Measurements from ENCODE around the gene BRWD1. TPM values are rescaled to one million over a fixed set of nuclear protein-coding genes. Genes with fewer than 3 reads are reported as not detected.

The BRWD1 gene
- polyA plus RNA-seq, 3 donors, result 12.1 to 16.8 (median 12.7) TPM

GRCh38 chr21:39319814-39320332 lies 6.4 kb upstream of the BRWD1 start:
- Histone ChIP-seq H3K4me1 (ENCODE audit: control insufficient read depth in 1 of 2, insufficient read depth in 2 of 2, low read length in 2 of 2) (peaks cover 19 to 21% of the 10 kb centered on the region in 2 donors), H4K20me1 (ENCODE audit: insufficient read depth, low read length) (no peaks in the 10 kb centered on the region), H3K9ac (ENCODE audit: insufficient read depth, low read length, poor library complexity, severe bottlenecking) (no peak overlapping the region), H3K4me3 (replicated peaks in 1 of 3; ENCODE audit: low read depth in 2 of 3, low read length in 3 of 3) (no peak overlapping the region), H2AFZ (ENCODE audit: insufficient read depth, low read depth, low read length, poor library complexity, severe bottlenecking) (no peak overlapping the region), H3K27ac (ENCODE audit: low read depth in 1 of 2, low read length in 2 of 2) (no peak overlapping the region), H3K27me3 (ENCODE audit: control insufficient read depth in 2 of 2, insufficient read depth in 2 of 2, low read length in 2 of 2) (no peaks in the 10 kb centered on the region), H3K9me3 (replicated peaks in 1 of 2; ENCODE audit: control insufficient read depth in 1 of 2, insufficient read depth in 1 of 2, low read length in 2 of 2) (no peaks in the 10 kb centered on the region), H3K36me3 (replicated peaks in 1 of 2; ENCODE audit: control insufficient read depth in 1 of 2, insufficient read depth in 2 of 2, low read length in 2 of 2) (no peaks in the 10 kb centered on the region), H3K4me2 (replicated peaks; ENCODE audit: extremely low read depth, low read length, poor library complexity, severe bottlenecking) (no peak overlapping the region), H3K79me2 (ENCODE audit: insufficient read depth, low read length) (peaks cover 1% of the 10 kb centered on the region)
- peaks cover 0 to 3% (median 0%) of the 10 kb centered on the region in 7 donors for H3K9me3 Mint-ChIP-seq
- H3K27me3 Mint-ChIP-seq (ENCODE audit: low read depth in 3 of 3), result peaks cover 0 to 2% (median 2%) of the 10 kb centered on the region in 3 donors
- no peak for DNase-seq
- peak overlapping the region in 1 of 7 donors; percentile 47 for H3K27ac Mint-ChIP-seq
- peaks cover 24% of the 10 kb centered on the region for H3K4me1 Mint-ChIP-seq
- TF ChIP-seq CTCF (IDR thresholded peaks at IDR 0.05), result no peak
- H3K4me3 Mint-ChIP-seq, result no peak overlapping the region
- intact Hi-C loops (cut with micrococcal nuclease), result loop anchor here in 1 of 2 donors (10.0 kb wide), 1 partner anchor 125 kb away; the partner anchor contains the start of gene LCA5L
- H3K36me3 Mint-ChIP-seq, result no peaks in the 10 kb centered on the region
- WGBS (ENCODE audit: insufficient coverage), result 96% methylated on average over 2 of the region's 3 CpGs

- Mint-ChIP-seq H3K36me3 (no peaks in the 10 kb centered on the region), H3K4me3 (no peak overlapping the region), H3K9me3 (peaks cover 0 to 3% (median 0%) of the 10 kb centered on the region in 7 donors), H3K27ac (peak overlapping the region in 2 of 7 donors; percentile 42 to 73), H3K4me1 (peaks cover 28% of the 10 kb centered on the region), H3K27me3 (ENCODE audit: low read depth in 3 of 3) (peaks cover 0 to 2% (median 2%) of the 10 kb centered on the region in 3 donors)
- H3K27me3 ChIP-seq (ENCODE audit: control insufficient read depth in 2 of 2, insufficient read depth in 2 of 2, low read length in 2 of 2), result no peaks in the 10 kb centered on the region
- H3K4me3 ChIP-seq (replicated peaks in 1 of 3; ENCODE audit: low read depth in 2 of 3, low read length in 3 of 3), result no peak overlapping the region
- WGBS (ENCODE audit: insufficient coverage), result no CpG with 5 or more reads among the region's 6 CpGs
- H3K4me1 ChIP-seq (ENCODE audit: control insufficient read depth in 1 of 2, insufficient read depth in 2 of 2, low read length in 2 of 2), result peaks cover 25 to 27% of the 10 kb centered on the region in 2 donors
- no peak overlapping the region for H2AFZ ChIP-seq (ENCODE audit: insufficient read depth, low read depth, low read length, poor library complexity, severe bottlenecking)
- no peaks in the 10 kb centered on the region for H4K20me1 ChIP-seq (ENCODE audit: insufficient read depth, low read length)
- no peak for TF ChIP-seq CTCF (IDR thresholded peaks at IDR 0.05)
- peaks cover 7% of the 10 kb centered on the region for H3K79me2 ChIP-seq (ENCODE audit: insufficient read depth, low read length)
- no peaks in the 10 kb centered on the region for H3K9me3 ChIP-seq (replicated peaks in 1 of 2; ENCODE audit: control insufficient read depth in 1 of 2, insufficient read depth in 1 of 2, low read length in 2 of 2)
- no peak overlapping the region for H3K4me2 ChIP-seq (replicated peaks; ENCODE audit: extremely low read depth, low read length, poor library complexity, severe bottlenecking)
- no peak for DNase-seq
- no peaks in the 10 kb centered on the region for H3K36me3 ChIP-seq (replicated peaks in 1 of 2; ENCODE audit: control insufficient read depth in 1 of 2, insufficient read depth in 2 of 2, low read length in 2 of 2)
- H3K27ac ChIP-seq (ENCODE audit: low read depth in 1 of 2, low read length in 2 of 2), result no peak overlapping the region
- H3K9ac ChIP-seq (ENCODE audit: insufficient read depth, low read length, poor library complexity, severe bottlenecking), result no peak overlapping the region
- intact Hi-C loops (cut with micrococcal nuclease), result loop anchor here in 1 of 2 donors (10.0 kb wide), 1 partner anchor 125 kb away; the partner anchor contains the start of gene LCA5L
Observed at GRCh38 chr21:39319251-39319756, 5.9 kb upstream of the BRWD1 start.

Data from CD14-positive monocyte (primary cell).